NCI-H2171 (cell line): Measurements from ENCODE around the gene KAZN.

Source experiments
- DNase-seq: peaks from one replicate; lab custom pipeline; 2025; lab: John Stamatoyannopoulos, UW

The KAZN gene

DNA sequence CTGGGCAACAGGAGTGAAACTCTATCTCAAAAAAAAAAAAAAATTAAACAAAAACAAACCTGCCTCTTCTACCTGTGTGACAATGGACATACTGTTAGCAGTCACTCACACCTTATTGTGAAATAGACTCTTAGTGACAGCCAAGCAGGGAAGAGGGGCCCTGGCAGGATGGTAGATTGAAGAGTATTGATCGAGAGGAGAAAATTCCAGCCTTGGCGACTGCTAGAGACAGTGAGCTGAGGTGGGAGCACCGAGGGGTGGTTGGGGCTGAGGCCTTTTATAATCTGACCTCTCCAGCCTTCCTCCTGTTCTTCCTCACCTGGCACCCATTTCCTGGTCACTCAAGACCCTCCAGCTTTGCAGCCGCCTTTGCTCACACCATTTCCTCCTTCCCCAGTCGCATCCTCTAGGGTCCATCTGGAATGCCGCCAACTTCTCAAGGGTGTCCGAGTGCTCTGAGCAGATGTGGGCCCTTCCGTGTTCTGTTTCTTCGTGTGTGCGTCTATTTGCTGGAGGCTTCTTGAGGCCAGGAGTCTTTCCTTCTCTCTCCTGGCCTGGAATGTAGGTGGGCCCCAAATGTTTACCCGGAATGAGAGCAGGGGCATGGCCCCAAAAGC lies 358.2 kb downstream of the KAZN start:
- DNase-seq = no peak

DNA sequence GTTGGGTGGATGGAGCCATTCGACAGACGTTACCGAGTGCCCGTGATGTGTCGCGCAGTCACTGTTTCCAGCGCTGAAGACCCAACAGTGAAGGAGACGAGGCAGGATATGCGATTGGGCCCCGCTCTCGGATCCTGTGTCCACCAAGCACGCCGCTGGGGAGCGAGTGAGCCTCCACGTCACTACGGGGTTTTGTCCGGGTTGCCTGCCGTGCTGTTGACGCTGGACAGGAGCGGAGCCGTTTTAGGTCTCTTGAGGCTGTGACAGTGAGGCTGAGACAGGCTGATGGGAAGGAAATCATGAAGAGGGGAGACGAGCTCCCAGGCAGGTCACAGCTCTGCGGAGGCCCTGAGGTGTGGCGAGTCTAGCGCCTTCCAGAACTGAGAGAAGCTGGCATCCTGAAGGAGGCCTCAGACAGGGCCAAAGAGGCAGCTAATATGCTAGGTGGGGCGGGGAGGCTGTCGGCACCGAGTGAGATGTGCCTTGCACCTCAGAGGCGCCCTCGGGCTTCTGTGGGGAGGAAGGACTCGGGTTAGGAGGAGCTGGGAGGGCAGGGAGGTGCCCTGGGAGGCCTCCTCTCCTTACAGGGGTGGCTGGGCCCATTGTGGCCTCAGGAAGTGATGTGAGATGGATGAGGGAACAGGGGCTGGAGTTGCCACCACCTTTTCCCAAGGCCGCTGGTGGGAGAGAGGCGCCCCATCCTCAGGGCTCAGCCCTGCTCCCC lies 359.1 kb downstream of the KAZN start:
- no peak for DNase-seq

DNA sequence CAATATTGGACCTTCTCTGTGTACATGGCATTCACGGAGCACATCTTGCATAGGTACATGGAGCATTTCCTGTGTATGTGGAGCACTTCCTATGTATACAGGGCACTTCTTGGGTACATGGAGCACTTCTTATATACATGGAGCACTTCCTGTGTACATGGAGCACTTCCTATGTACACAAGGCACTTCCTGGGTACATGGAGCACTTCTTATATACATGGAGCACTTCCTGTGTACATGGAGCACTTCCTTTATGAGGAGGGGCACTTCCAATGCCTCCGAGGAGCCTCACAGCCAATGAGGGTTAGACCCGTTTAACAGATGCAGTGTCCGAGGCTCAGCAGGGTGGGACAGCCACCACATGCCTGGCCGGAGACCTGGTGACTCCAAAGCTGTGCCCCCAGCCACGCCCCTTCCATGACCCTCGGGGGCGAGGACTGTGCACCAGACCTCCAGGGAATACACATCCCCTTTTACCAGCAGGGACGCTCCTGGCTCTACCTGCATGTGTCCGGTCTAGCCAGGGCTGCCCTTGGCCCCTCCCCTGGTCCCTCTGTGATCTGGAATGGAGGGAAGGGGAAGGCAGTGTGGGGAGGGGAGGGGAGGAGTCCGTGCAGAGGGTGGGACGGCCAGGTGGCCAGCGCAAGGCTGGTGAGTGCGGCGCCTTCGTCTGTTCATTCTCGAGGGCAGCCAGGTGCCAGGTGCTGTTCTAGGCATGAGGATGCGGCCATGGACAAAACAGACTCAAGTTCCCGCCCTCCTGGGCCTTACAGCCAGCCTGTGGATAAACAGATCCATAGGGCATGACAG lies 360.0 kb downstream of the KAZN start:
- DNase-seq = no peak

DNA sequence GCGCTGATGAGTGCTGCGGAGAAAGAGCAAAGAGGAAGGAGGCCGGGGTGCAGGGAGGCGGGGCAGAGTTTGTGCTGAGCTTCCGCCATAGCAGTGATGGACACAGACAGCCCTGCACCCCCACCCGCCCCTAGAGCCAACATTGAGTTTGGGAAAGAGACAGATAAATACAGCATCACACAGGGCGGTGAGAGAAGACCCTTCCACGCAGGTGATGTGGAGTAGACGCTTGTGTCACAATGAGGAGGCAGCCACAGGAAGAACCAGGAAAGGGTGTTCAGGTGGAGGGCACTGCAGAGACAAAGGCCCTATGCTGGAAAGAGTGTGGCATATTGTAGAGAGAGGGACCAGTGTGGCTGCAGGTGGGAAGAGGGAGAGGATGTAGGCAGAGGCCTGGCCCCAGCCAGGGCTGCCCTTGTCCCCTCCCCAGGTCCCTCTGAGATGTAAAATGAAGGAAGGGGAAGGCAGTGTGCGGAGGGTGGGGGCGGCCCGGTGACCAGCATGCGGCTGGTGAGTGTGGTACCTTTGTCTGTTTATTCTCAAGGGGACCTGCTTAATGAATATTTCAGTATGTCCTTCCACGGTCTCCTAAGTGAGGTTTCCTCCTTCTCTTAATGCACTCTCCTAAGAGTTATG lies 360.7 kb downstream of the KAZN start:
- DNase-seq = no peak

DNA sequence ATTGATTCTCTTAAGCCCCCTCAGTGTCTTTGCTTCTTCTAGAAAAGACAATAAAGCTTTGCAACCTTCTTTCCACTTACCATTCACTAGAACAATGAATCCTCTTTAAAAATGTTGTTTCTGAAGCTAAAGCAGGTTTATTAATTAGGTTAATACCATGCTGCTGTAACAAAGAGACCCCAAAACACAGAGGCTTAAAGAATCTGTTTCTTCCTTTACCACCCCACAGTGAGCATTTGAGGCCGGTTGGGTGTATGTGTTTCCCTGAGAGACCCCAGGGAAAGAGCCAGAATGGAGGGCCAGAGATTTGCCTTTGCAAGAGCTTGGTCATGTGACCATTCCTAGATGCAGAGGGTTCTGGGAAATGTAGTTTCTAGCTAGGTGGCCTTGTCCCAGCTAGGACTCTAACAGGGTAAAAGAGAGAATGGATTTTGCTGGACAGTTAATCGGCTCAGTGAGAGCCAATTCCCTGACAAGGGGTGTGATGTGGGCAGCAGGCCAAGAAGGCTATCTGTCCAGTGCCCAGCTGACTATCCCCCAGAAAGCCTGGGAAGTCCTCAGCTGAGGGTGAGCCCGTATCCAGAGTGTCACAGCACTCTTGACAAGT lies 363.3 kb downstream of the KAZN start:
- no peak for DNase-seq

DNA sequence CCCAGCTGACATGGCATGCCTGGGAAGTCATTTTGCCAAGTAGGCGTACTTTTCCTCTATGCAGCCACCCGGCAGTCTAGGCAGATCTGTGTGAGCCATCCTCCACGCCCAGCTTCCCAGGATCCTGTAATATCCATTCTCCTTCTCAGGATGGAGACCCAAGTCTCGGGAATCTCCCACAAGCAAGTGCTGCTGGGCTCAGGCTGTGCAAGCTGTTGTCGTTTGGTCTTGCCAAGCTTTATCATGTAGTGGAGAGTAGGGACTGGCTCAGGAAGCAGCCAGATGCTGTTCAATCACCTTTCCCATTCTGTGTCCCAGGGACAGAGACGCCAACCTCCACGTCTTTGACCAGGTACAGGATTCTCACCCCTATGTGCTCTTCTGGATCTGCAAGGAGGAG lies 363.9 kb downstream of the KAZN start:
- no peak for DNase-seq

DNA sequence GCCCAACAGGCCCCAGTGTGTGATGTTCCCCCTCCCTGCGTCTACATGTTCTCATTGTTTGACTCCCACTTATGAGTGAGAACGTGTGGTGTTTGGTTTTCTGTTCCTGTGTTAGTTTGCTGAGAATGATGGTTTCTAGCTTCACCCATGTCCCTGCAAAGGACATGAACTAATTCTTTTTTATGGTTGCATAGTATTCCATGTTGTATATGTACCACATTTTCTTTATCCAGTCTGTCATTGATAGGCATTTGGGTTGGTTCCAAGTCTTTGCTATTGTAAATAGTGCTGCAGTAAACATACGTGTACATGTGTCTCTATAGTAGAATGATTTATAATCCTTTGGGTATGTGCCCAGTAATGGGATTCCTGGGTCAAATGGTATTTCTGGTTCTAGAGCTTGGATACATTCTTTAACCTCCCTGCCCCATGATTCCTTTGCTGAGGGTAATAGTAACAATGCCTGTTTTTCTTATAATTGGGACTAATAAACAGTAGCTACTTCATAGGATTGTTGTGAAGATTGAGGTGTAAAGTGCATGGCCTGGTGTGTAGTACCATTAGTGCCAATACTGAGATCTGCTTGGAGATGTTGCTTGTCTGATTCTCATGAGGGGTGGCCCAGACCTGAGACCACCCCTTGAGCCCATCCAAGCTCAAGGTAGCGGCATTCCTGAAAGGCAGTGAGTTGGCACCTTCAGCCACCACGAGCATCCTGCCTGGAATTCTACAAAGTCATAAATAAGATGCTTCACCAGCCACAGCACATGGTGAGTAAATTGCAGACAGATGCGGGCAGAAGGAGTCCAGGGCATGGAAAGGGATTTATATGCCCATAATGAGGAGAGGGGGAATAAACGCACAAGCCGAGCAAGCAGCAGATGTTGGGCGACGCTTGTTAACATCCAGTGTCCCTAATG lies 365.6 kb downstream of the KAZN start:
- DNase-seq = peak; percentile 19

DNA sequence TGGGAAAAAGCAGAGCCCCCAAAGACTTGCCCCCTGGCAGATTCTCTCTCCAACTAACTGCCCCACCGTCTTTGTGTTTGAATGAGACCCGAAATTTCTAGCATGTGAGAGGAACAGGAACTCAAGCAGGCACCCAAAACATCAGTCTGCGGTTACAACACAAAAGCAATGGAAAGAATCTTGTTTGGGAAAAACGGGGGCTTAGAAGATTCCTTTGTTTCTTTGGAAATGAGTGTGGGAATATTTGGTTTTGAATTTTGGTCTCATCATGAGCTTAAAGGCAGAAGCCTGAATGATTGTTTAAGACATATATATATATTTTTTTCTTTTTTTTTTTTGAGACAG lies 366.2 kb downstream of the KAZN start:
- DNase-seq = no peak

DNA sequence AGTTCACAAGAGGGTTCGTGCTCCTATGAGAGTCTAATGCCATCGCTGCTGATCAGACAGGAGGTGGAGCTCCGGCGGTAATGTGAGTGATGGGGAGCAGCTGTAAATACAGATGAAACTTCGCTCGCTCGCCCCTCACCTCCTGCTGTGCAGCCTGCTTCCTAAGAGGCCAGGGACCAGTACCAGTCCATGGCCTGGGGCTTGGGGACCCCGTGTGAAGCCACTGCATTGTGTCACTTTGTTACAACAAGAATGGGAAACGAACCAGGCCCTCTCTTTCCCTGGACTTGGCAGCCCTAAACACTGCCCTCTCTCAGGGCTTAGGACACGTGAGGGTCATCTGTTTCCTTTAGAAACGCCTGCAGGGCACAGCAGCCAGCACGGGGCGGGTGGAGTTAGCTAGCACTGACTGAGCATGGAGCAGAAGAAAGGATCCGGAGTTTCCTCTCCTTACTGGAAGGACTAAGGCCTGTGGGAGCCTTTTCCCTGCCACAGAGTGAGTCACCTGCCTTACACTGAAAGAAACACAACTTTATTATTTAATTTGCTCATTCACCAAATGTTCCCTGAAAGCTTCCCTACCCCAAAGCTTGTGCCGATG lies 369.9 kb downstream of the KAZN start:
- DNase-seq = no peak

DNA sequence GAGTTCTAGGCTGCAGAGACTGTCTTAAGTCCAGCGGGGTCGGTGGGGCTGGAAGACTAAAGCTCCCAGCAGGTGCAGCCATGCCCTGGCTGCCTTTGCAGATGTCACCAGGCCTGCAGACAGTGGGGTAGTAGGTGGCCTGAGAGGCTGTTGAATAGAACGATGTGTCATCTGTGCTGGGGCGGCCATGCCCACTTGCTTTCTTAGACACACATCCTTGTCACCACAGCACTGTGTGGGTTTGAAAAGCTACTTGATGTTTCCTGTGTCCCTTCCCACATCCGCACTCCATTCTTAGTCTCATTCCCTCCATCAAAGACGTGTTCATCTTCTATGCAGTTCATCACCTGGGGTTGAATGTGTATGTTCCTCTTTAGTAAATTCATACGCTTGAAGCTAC lies 370.5 kb downstream of the KAZN start:
- no peak for DNase-seq

DNA sequence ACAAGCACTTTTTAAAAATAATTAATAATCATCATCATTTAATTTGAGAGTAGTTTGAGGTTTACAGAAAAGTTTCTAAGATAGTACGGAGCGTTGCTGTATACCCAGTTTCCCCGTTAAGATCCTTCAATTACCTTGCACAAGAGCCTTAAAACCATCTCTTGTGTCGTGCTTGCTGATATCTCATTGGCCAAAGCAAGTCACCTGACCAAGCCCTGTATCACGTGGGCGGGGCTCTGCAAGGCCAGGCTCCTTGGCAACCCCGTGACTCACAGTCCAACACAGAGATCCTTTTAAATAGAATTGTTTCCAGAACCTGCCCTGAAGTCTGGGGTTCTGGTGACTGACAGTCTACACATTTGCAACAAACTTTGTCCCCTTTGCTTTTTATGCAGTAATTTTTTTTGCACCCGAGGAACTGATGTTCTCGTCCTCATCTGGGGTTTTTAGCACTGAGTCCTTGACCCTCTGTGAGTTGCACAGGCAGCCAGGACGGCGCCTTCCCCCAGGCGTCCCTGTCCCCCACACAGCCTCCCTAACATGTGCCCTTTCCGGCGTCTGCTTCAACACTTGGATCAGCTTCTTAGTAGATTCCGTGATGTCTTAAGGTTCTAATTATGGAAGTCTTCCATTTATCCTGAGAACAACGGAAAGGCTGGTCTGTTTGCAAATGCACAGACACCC lies 371.8 kb downstream of the KAZN start:
- DNase-seq = no peak

DNA sequence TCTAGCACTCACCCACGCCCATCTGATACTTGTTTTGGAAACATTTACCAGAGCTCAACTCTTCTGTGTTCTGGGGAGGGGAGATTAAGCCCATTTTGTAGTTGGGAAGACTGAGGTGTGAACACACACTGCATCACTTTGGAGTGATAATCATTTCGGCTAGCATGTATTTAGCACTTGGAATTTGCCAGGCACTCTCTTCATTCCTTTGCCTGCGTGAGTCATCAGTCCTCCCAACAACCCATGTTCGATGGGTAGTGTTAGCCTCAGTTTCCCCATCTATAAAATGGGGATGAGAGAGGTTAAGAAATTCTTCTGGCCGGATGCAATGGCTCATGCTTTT lies 372.3 kb downstream of the KAZN start:
- DNase-seq = no peak

DNA sequence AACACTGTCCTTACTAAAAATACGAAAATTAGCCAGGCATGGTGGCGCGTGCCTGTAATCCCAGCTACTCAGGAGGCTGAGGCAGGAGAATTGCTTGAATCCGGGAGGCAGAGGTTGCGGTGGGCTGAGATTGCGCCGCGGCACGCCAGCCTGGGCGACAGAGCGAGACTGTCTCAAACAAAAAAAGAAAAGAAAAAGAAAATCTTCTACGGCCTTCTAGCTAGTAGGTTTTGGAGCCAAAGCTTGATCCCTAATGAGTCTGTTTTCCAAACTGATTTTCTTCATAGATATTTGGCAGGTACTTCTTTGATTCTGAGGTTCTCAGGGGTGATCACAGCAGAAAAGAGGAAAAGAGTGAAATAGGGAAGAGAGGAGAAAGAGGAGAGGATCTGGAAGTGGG lies 372.7 kb downstream of the KAZN start:
- no peak for DNase-seq

DNA sequence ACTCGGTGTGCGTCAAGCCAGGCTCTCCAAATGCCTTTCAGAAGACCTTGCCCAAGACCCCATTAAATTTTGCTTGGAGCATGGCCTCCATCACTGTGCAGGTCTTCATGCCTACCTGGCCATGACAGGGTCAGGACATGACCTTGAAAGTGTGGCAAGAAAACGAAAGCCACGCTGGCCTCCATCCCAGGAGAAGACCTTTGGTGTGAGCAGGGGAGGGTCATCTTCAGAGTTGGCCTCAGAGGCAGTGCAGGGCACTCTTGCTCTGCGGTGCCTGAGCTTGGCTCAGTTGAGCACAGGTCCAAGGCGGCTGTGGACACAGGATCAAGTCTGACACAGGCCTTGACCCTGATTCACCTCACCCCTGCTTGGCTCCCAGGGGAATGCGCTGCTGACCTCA lies 373.6 kb downstream of the KAZN start:
- no peak for DNase-seq

DNA sequence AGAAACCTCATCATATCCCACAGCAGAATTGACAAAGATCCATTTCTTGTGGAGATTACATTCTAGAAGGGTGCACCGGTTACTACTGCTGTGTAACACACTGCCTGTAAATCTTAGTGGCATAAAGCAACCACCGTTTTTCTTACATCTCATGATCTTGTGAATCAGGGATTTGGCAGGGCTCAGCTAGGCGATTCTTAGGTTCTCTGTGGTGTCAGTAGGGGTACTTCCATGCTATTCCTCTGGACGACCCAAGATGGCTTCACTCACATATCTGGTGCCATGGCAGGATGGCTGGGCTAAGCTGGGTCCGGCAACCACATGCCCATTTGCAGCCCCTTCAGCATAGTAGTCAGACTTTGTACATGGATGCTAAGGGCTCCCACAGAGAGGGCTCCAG lies 375.3 kb downstream of the KAZN start:
- DNase-seq = no peak

DNA sequence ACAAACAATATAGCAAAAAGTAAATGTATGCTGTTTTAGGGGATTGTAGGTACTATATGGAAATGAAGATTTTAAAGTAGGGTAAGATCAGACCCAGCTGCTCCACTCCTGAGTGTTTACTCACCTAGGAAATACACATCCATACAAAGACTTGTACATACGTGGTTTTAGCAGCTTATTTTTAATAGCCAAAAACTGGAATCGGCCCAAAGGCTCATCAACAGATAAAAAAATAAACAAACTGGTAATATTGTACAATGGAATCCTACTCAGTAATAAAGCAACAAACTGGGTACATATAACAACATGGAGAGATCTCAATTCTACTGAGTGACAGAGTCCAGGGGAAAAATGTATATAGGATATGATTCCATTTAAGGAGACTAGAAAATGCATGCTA lies 375.9 kb downstream of the KAZN start:
- DNase-seq = no peak

DNA sequence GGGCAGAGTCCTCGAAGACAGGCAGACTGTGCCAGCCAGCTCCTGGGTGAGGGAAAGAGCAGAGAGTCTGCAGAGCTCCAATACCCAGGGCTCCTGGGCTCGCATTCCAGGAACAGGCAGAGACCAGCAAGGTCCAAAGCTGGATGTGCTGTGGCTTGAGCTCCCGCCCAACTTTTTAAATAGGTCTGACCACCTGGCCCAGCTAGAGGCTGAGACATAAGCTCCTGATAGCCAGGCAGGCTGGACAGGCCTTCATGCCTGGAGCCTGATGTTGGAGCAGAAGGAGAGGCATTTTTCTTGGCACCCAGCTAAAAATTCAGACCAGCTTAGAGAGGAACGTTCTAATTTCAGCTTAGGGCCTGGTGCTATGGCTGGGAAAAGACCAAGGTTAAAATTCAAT lies 376.6 kb downstream of the KAZN start:
- DNase-seq = no peak

DNA sequence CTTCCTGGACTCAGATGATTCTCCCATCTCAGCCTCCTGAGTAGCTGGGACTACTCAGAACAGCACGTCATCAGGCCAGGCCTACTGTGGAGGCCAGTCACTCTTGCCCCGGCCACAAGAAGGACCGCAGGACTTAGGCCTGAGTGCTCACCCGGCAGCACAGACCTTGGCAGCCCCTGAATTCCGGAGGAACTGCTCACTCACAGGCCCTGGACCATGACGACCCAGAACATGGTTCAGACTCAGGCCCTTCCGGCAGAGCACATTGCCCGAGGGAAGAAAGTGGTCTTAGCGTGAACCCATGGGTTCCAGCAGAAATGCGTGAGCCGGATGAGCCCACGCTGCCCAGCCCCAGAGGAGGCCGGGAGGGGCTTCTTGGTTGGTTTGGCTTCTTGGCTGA lies 377.8 kb downstream of the KAZN start:
- no peak for DNase-seq

DNA sequence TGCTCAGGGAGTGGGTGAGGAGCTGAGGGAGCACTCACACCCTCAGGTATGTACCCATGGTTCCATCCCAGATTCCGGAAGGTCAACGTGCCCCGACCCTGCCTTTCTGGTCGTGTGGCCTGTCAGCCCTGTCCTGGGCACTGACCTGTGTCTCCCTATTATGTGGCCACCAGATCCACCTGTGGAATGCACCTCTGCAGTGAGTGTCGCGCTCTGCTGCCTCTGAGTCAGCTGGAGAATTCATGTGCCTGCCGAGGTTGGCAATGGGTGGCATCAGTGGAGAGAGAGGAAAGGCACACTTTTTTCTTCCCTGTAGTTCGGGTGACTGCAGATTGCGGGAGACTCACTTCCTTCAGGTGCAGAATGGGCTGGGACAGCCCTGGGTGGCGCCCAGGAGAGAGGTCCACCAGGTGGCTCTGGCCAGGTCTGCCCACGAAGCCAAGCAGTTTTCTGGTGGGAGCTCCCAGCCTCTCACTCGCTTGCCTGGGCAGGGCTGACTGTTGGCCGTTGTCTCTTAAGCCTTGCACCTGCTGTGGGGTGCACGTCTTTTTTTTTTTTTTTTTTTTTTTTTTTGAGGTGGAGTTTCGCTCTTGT lies 378.9 kb downstream of the KAZN start:
- no peak for DNase-seq

DNA sequence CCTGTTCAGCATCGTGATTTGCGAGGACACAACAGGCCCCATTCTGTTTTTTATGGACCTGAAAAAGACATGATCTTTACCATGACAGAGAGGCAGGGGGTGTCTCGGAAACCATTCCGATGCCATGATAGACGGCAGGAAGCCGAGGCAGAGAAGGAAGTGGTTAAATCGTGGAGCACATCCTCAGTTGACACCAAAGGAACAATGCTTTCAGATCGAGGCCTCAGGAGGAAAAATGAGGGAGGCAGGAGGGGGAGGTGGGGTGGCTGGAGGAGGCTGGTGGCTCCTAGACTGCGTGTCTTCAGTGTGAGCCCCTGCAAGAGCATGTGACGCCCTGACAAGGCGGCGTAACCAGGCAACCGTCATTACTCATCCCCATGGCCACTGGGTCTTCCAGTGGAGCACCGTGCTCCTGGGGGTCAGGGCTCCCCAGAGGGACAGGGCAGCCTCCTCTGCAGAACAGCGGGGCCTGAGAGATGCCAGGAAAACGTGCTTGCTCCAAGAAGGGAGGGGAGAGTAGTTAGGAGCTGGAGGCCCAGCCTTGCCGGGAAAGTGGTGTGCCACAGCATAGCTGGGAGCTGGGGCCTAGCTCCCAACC lies 382.2 kb downstream of the KAZN start:
- DNase-seq = no peak
